Left lobe of liver (tissue), 2 donors: ENCODE results near the gene CDKAL1. TPM values are rescaled to one million over a fixed set of nuclear protein-coding genes. Genes with fewer than 3 reads are reported as not detected.
"Not testable (repeated sequence)": the region's sequence is repeated elsewhere in the genome, so short reads cannot be mapped to it uniquely, and the experiment has no call there.

ENCODE experiments used
- ATAC-seq: fragments of 200-7000 bp; cut with Tn5 transposase; one replicate; pipeline ENCODE4 v1.9.1; 2020; ENCODE audit warnings: mild to moderate bottlenecking, moderate library complexity
- DNase-seq: peaks from one replicate; pipeline ENCODE4 v3.0.0-alpha.2; 2020; ENCODE audit warnings: low spot score
- total RNA-seq: library from RNA; stranded (reverse); gene quantifications from one replicate; pipeline ENCODE4 v1.2.1, GENCODE V29; 2021
- donor health status: DM: no; HTN: no; CAD: no; lungs with moderate emphysema.
- donor health status: DM: no; HTN: yes; CAD: no.

CDKAL1 gene
- total RNA-seq, 1 donor from 2014 or later = 5.1 TPM

- ATAC-seq = no peak
- DNase-seq = no peak
Observed at GRCh38 chr6:20589266-20589665, 55.0 kb downstream of the CDKAL1 start.

- not testable (repeated sequence) for DNase-seq, ATAC-seq
Observed at GRCh38 chr6:20590476-20590875, 56.2 kb downstream of the CDKAL1 start.

GRCh38 chr6:20594299-20594853 is 60.1 kb downstream of the CDKAL1 start:
- ATAC-seq, DNase-seq: not testable (repeated sequence)

- ATAC-seq (no peak), DNase-seq (no peak)
Observed at GRCh38 chr6:20599302-20600051, 65.2 kb downstream of the CDKAL1 start.

GRCh38 chr6:20600831-20601230 is 66.6 kb downstream of the CDKAL1 start:
- ATAC-seq = no peak
- no peak for DNase-seq

- ATAC-seq (no peak), DNase-seq (no peak)
Observed at GRCh38 chr6:20604159-20604558, 69.9 kb downstream of the CDKAL1 start.

GRCh38 chr6:20605061-20605460 is 70.8 kb downstream of the CDKAL1 start:
- no peak for DNase-seq
- ATAC-seq = no peak

GRCh38 chr6:20605581-20605980 is 71.3 kb downstream of the CDKAL1 start:
- DNase-seq = no peak

GRCh38 chr6:20606831-20607230 is 72.6 kb downstream of the CDKAL1 start:
- ATAC-seq = no peak
- DNase-seq = no peak

More at GRCh38 chr6:20605581-20605980, 71.3 kb downstream of the CDKAL1 start:
- ATAC-seq = no peak

- ATAC-seq (no peak), DNase-seq (no peak)
Observed at GRCh38 chr6:20608356-20608755, 74.1 kb downstream of the CDKAL1 start.

- ATAC-seq (no peak), DNase-seq (no peak)
Observed at GRCh38 chr6:20608905-20609304, 74.6 kb downstream of the CDKAL1 start.

- not testable (repeated sequence) for DNase-seq, ATAC-seq
Observed at GRCh38 chr6:20609924-20610323, 75.7 kb downstream of the CDKAL1 start.

- ATAC-seq (no peak), DNase-seq (no peak)
Observed at GRCh38 chr6:20610636-20611370, 76.5 kb downstream of the CDKAL1 start.

GRCh38 chr6:20617537-20617936 is 83.3 kb downstream of the CDKAL1 start:
- DNase-seq, ATAC-seq: not testable (repeated sequence)

GRCh38 chr6:20620043-20620442 is 85.8 kb downstream of the CDKAL1 start:
- ATAC-seq = no peak
- no peak for DNase-seq

- DNase-seq (no peak), ATAC-seq (no peak)
Observed at GRCh38 chr6:20623761-20624160, 89.5 kb downstream of the CDKAL1 start.

- ATAC-seq (no peak), DNase-seq (no peak)
Observed at GRCh38 chr6:20626165-20626564, 91.9 kb downstream of the CDKAL1 start.

- ATAC-seq (no peak), DNase-seq (no peak)
Observed at GRCh38 chr6:20629509-20629908, 95.3 kb downstream of the CDKAL1 start.

GRCh38 chr6:20630136-20630535 is 95.9 kb downstream of the CDKAL1 start:
- ATAC-seq = no peak
- DNase-seq = no peak

- ATAC-seq = peak; percentile 48
- DNase-seq = no peak
Observed at GRCh38 chr6:20630617-20631548, 96.6 kb downstream of the CDKAL1 start.

GRCh38 chr6:20631549-20631924 is 97.3 kb downstream of the CDKAL1 start:
- ATAC-seq (no peak), DNase-seq (no peak)
